Mesothelial cell of epicardium (in vitro differentiated cells): ENCODE data around the gene UGT1A1. TPM values are rescaled to one million over a fixed set of nuclear protein-coding genes. Genes with fewer than 3 reads are reported as not detected.

ENCODE experiments used
- DNase-seq, 2 experiments: peaks; one replicate each; pipeline ENCODE4 v3.0.0; 2021; ENCODE audit warnings: low spot score in 2 of 2; ENCODE audit not compliant: unreplicated experiment in 2 of 2
- H3K27ac Mint-ChIP-seq: 2 replicates; pipeline ENCODE4 v1.8.0; 2021; ENCODE audit warnings: mixed read lengths
- H3K27me3 Mint-ChIP-seq: 2 replicates; pipeline ENCODE4 v1.8.0; 2021; ENCODE audit warnings: low read depth, mixed read lengths
- H3K36me3 Mint-ChIP-seq: 2 replicates; pipeline ENCODE4 v1.8.0; 2021; ENCODE audit warnings: mixed read lengths
- H3K4me1 Mint-ChIP-seq: 2 replicates; pipeline ENCODE4 v1.8.0; 2021; ENCODE audit warnings: mixed read lengths
- H3K4me3 Mint-ChIP-seq: 2 replicates; pipeline ENCODE4 v1.8.0; 2021; ENCODE audit warnings: mild to moderate bottlenecking, moderate library complexity, mixed read lengths
- H3K9me3 Mint-ChIP-seq: 2 replicates; pipeline ENCODE4 v1.8.0; 2021; ENCODE audit warnings: mixed read lengths
- CTCF ChIP-seq: fragments of 200-600 bp; sonication (generic); IDR thresholded peaks from one replicate; pipeline ENCODE4 v1.5.0; 2021; ENCODE audit warnings: antibody characterized with exemption; ENCODE audit not compliant: unreplicated experiment
- total RNA-seq: library from RNA; stranded (reverse); gene quantifications from 3 replicates; pipeline ENCODE4 v1.2.1, GENCODE V29; 2021

The UGT1A1 gene
- total RNA-seq, 1 donor from 2014 or later: not detected

- TF ChIP-seq CTCF: no peak
- Mint-ChIP-seq H3K9me3 (peaks cover 15% of the 10 kb centered on the region), H3K36me3 (no peaks in the 10 kb centered on the region), H3K27ac (no peak overlapping the region), H3K4me3 (no peak overlapping the region), H3K4me1 (no peaks in the 10 kb centered on the region), H3K27me3 (peaks cover 9% of the 10 kb centered on the region)
- no peak for DNase-seq
These were observed 12.5 kb downstream of the UGT1A1 start for GRCh38 chr2:233772583-233772982.

- no peak for TF ChIP-seq CTCF
- peaks cover 26% of the 10 kb centered on the region for H3K9me3 Mint-ChIP-seq
- H3K4me1 Mint-ChIP-seq: no peaks in the 10 kb centered on the region
- H3K27me3 Mint-ChIP-seq: peaks cover 6% of the 10 kb centered on the region
- H3K4me3 Mint-ChIP-seq: no peak overlapping the region
- DNase-seq: no peak
- H3K27ac Mint-ChIP-seq: no peak overlapping the region
- no peaks in the 10 kb centered on the region for H3K36me3 Mint-ChIP-seq
These were observed 13.8 kb downstream of the UGT1A1 start for GRCh38 chr2:233773854-233774253.

- no peak overlapping the region for H3K27ac Mint-ChIP-seq
These were observed 15.3 kb downstream of the UGT1A1 start for GRCh38 chr2:233775414-233775813.

GRCh38 chr2:233778030-233778429 lies 18.0 kb downstream of the UGT1A1 start, which contains the start of gene MROH2A:
TSS of gene MROH2A (plus strand) at chr2:233778330. CDS start at chr2:233779359, 1,029 bp downstream.
- H3K9me3 Mint-ChIP-seq: peaks cover 50% of the 10 kb centered on the region
- H3K27ac Mint-ChIP-seq: no peak within 1 kb of the TSS
- no peaks in the 10 kb centered on the region for H3K36me3 Mint-ChIP-seq
- H3K4me3 Mint-ChIP-seq: no peak within 1 kb of the TSS
- no peak for DNase-seq
- peaks cover 5% of the 10 kb centered on the region for H3K27me3 Mint-ChIP-seq
- no peak for TF ChIP-seq CTCF
- H3K4me1 Mint-ChIP-seq: no peaks in the 10 kb centered on the region

More at GRCh38 chr2:233775414-233775813, 15.3 kb downstream of the UGT1A1 start:
- no peak for DNase-seq
- TF ChIP-seq CTCF: no peak
- peaks cover 3% of the 10 kb centered on the region for H3K27me3 Mint-ChIP-seq
- H3K36me3 Mint-ChIP-seq: no peaks in the 10 kb centered on the region
- H3K9me3 Mint-ChIP-seq: peaks cover 33% of the 10 kb centered on the region
- no peak overlapping the region for H3K4me3 Mint-ChIP-seq
- H3K4me1 Mint-ChIP-seq: no peaks in the 10 kb centered on the region

GRCh38 chr2:233779722-233780121 lies 19.7 kb downstream of the UGT1A1 start:
- Mint-ChIP-seq H3K4me1 (no peaks in the 10 kb centered on the region), H3K4me3 (no peak overlapping the region), H3K9me3 (peaks cover 50% of the 10 kb centered on the region), H3K27me3 (peaks cover 5% of the 10 kb centered on the region), H3K27ac (no peak overlapping the region), H3K36me3 (no peaks in the 10 kb centered on the region)
- no peak for DNase-seq
- no peak for TF ChIP-seq CTCF

- Mint-ChIP-seq H3K4me1 (no peaks in the 10 kb centered on the region), H3K36me3 (no peaks in the 10 kb centered on the region), H3K27me3 (peaks cover 5% of the 10 kb centered on the region), H3K9me3 (peaks cover 49% of the 10 kb centered on the region), H3K4me3 (no peak overlapping the region), H3K27ac (no peak overlapping the region)
- no peak for DNase-seq
- no peak for TF ChIP-seq CTCF
These were observed 20.7 kb downstream of the UGT1A1 start for GRCh38 chr2:233780771-233781170.
